ENCODE data around the gene BICRA.
A peak's percentile ranks its signal among the peaks of the same experiment; 100 is the strongest.
"Not testable (repeated sequence)": the region's sequence is repeated elsewhere in the genome, so short reads cannot be mapped to it uniquely, and the experiment has no call there.

BICRA gene

DNA sequence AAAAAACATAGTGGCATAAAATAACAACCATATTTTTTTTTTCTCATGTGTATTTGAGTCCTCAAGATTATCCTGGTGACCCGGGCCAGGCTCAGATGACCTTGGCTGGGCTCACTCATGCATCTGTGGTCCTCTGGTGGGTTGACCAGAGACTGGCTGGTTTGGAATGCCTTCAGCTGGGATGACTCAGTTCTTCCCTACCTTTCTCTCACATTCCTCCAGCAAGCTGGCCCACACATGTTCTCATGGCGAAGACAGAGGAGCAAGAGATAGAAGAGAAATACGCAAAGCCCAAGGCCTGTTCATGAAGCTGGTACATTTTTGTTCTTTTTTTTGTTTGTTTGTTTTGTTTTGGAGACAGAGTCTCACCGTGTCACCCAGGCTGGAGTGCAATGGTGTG is 21.6 kb upstream of the BICRA start:
- DNase-seq: no peak
- Mint-ChIP-seq H3K9me3 (peaks cover 34% of the 10 kb centered on the region), H3K36me3 (ENCODE audit: low read depth) (no peaks in the 10 kb centered on the region), H3K27me3 (ENCODE audit: low read depth, poor library complexity) (peaks cover 20% of the 10 kb centered on the region), H3K4me3 (no peak overlapping the region), H3K4me1 (no peaks in the 10 kb centered on the region), H3K27ac (peak overlapping the region; percentile 25)
- TF ChIP-seq, protein P1, sequence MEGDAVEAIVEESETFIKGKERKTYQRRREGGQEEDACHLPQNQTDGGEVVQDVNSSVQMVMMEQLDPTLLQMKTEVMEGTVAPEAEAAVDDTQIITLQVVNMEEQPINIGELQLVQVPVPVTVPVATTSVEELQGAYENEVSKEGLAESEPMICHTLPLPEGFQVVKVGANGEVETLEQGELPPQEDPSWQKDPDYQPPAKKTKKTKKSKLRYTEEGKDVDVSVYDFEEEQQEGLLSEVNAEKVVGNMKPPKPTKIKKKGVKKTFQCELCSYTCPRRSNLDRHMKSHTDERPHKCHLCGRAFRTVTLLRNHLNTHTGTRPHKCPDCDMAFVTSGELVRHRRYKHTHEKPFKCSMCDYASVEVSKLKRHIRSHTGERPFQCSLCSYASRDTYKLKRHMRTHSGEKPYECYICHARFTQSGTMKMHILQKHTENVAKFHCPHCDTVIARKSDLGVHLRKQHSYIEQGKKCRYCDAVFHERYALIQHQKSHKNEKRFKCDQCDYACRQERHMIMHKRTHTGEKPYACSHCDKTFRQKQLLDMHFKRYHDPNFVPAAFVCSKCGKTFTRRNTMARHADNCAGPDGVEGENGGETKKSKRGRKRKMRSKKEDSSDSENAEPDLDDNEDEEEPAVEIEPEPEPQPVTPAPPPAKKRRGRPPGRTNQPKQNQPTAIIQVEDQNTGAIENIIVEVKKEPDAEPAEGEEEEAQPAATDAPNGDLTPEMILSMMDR (IDR thresholded peaks at IDR 0.05): no peak

DNA sequence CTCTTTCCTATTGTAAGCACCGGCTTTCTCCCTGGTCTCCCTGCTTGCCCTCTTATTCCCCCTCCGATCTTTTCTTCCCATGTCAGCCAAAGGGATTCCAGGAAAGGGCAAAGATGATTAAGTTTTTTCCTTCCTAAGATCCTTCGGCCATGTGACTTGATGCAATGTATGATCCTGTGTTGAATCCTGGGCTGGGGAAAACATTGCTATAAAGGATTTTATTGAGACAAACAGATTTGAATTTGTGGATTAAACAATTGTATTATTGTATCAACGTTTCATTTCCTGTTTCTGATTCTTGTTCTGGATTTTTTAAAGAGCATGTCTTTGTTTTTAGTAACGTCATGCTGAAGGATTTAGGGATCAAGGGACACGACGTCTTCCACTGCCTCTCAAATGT is 19.1 kb upstream of the BICRA start:
- TF ChIP-seq, protein P1 (IDR thresholded peaks at IDR 0.05): no peak
- Mint-ChIP-seq H3K27ac (no peak overlapping the region), H3K27me3 (ENCODE audit: low read depth, poor library complexity) (peaks cover 25% of the 10 kb centered on the region), H3K4me3 (no peak overlapping the region), H3K4me1 (no peaks in the 10 kb centered on the region), H3K9me3 (peaks cover 34% of the 10 kb centered on the region), H3K36me3 (ENCODE audit: low read depth) (no peaks in the 10 kb centered on the region)
- no peak for DNase-seq

DNA sequence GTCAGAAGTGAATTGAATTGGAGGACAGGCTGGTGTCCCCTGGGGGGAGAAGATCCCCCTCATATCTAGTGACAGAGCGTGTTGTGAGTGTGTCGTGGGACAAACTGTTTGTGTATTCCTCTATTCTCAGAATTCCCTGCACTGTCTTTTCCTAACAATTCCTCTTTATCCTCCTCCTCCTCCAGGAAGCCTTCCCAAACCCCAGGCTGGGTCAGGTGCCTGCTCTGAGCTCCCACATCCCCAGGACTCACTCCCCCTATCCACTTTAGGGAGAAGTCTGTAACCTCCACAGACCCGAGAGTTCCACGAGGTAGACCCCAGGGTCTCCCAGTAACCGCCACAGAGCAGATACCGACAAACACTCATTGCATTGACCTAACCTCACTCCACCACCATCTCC is 15.1 kb upstream of the BICRA start:
- DNase-seq: no peak
- Mint-ChIP-seq H3K4me1 (peaks cover 6% of the 10 kb centered on the region), H3K36me3 (ENCODE audit: low read depth) (no peaks in the 10 kb centered on the region), H3K4me3 (no peak overlapping the region), H3K27ac (peak overlapping the region; percentile 81), H3K27me3 (ENCODE audit: low read depth, poor library complexity) (peaks cover 26% of the 10 kb centered on the region), H3K9me3 (peaks cover 9% of the 10 kb centered on the region)
- TF ChIP-seq, protein P1 (IDR thresholded peaks at IDR 0.05): no peak

DNA sequence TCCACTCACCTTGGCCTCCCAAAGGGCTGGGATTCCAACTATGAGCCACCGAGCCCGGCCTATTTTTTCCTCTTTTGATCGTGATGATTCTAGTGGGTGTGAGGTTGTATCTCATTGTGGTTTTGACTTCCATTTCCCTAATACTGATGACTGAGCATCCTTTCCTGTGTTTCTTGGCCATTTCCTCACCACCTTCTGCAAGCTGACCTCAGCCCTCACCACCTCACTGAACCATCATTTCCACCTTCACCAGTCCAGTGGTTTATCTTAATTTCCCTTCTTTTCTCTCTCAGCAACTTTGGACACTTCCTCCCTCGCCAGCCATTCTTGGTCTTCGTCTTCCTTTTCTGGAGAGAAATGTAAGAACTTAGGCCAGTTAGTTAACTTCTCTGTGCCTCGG is 13.0 kb upstream of the BICRA start:
- no peak for DNase-seq
- H3K4me3 Mint-ChIP-seq: no peak overlapping the region
- H3K36me3 Mint-ChIP-seq (ENCODE audit: low read depth): no peaks in the 10 kb centered on the region
- TF ChIP-seq, protein P1 (IDR thresholded peaks at IDR 0.05): no peak
- no peak overlapping the region for H3K27ac Mint-ChIP-seq
- H3K4me1 Mint-ChIP-seq: peaks cover 17% of the 10 kb centered on the region
- H3K9me3 Mint-ChIP-seq: no peaks in the 10 kb centered on the region
- H3K27me3 Mint-ChIP-seq (ENCODE audit: low read depth, poor library complexity): peaks cover 30% of the 10 kb centered on the region

DNA sequence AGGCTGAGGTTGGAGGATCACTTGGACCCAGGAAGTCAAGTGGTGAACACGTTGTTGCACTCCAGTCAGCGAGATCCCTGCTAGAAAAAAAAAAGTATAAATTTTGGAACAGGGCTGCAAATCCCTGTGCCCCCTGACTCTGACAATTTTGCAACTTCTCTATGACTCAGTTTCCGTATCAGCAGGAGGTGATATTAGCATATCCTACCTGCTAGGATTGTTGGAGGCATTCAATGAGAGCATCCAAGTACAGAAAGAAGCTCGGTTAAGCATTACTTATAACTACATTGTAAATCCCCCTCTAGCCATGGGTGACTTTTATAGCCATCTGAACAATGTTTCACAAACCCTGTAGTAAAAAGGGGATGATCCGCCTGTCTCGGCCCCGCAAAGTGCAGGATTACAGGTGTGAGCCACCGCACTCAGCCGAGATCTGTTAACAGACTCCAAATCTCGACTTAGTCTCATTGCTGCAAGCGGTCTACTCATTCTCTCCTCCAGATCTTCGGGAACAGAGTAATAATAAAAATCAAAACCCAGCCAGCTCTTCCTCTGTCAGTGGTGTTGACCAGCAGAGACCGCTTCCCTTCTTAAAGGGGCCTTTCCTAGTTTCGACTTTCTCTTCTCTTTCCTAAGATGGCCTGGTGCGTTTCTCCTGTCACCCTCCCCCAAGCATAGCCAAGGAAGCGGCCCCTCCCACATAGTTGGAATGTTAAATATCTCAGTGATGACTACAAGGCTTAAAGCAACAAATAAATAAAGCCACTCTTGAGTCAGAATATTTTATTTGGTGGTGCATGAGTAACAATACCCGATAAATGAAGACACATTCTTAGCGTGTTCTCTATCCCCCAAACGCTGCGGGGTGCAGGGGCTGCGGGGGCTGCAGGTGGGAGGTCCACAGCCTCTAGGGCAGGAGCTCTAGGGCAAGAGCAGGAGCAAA is 10.3 kb upstream of the BICRA start:
- DNase-seq: no peak
- TF ChIP-seq, protein P1 (IDR thresholded peaks at IDR 0.05): no peak
- H3K4me3 Mint-ChIP-seq: peak overlapping the region; percentile 75
- peaks cover 17% of the 10 kb centered on the region for H3K4me1 Mint-ChIP-seq
- no peaks in the 10 kb centered on the region for H3K36me3 Mint-ChIP-seq (ENCODE audit: low read depth)
- peaks cover 45% of the 10 kb centered on the region for H3K27me3 Mint-ChIP-seq (ENCODE audit: low read depth, poor library complexity)
- no peaks in the 10 kb centered on the region for H3K9me3 Mint-ChIP-seq
- H3K27ac Mint-ChIP-seq: no peak overlapping the region

DNA sequence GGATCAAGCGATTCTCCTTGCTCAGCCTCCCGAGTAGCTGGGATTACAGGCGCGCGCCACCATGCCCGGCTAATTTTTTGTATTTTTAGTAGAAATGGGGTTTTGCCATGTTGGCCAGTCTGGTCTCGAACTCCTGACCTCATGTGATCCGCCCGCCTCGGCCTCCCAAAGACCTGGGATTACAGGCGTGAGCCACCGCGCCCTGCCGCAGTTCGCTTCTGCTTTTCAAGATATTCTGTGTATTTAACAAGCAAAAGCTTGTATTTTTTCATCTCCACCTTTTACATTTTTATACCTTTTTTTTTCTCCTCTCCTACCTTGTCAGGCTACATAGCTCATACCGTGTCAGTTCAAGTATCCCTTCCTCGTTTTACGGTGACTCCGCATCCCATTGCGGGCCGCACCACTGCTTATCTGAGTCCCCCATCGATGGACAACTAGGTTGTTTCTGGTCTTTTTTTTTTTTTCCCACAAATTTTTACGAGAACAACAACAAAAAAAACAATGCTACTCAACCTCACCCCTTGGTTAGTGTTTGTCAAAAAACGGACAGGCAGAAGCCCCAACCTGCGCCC is 9.2 kb upstream of the BICRA start:
- H3K9me3 Mint-ChIP-seq; H3K36me3 Mint-ChIP-seq (ENCODE audit: low read depth): not testable (repeated sequence)

More for the DNA sequence above, 9.2 kb upstream of the BICRA start:
- Mint-ChIP-seq H3K4me1 (peaks cover 17% of the 10 kb centered on the region), H3K4me3 (peak overlapping the region; percentile 88), H3K27me3 (ENCODE audit: low read depth, poor library complexity) (peaks cover 52% of the 10 kb centered on the region)
- DNase-seq, H3K27ac Mint-ChIP-seq: not testable (repeated sequence)
